ENCODE measurements around the gene APOM. TPM values are rescaled to one million over a fixed set of nuclear protein-coding genes. Genes with fewer than 3 reads are reported as not detected.

APOM gene
- total RNA-seq, 1 experiment from 2014 or later = 3.5 TPM

GRCh38 chr6:31664790-31665500 is 9.3 kb downstream of the APOM start, which contains the start of gene GPANK1 (continued):
- no peak for TF ChIP-seq ATF2 (CRISPR knock-in tag; IDR thresholded peaks at IDR 0.05; ENCODE audit: borderline replicate concordance, low read depth)
- TF ChIP-seq ZNF219 (CRISPR knock-in tag; IDR thresholded peaks at IDR 0.05; ENCODE audit: borderline replicate concordance) = no peak
- TF ChIP-seq SP1 (CRISPR knock-in tag; conservative IDR thresholded peaks at IDR 0.05) = 0 out of 2 replicates have a peak, but pooled peaks have one; percentile 16
- TF ChIP-seq FOXK1 (CRISPR knock-in tag; IDR thresholded peaks at IDR 0.05) = peak; percentile 69; the same call in 1 of the 2 replicates

GRCh38 chr6:31665501-31666336 is 10.0 kb downstream of the APOM start, which contains the start of gene CSNK2B:
CSNK2B (plus strand) TSS chr6:31666080; CDS start chr6:31666832, 752 bp downstream.
- no peaks in the 10 kb centered on the region for H3K9me3 Mint-ChIP-seq
- no peaks in the 10 kb centered on the region for H3K27me3 Mint-ChIP-seq (ENCODE audit: low read depth)
- peak within 1 kb of the TSS; percentile 91 for H3K4me3 Mint-ChIP-seq
- H3K4me1 Mint-ChIP-seq = peaks cover 31% of the 10 kb centered on the region
- ChIA-PET CTCF (interaction anchor here (0.9 to 1.8 kb wide), 7 partner anchors 12 to 125 kb away, joined by 3 to 7 read pairs (median 4); partner anchors contain the start of gene DDAH2), POLR2A (interaction anchor here (0.9 to 1.6 kb wide), 7 partner anchors 11 to 197 kb away, joined by 3 to 9 read pairs (median 4); partner anchors contain the start of genes ABHD16A, BAG6, DDX39B and HSPA1B)
- DNase-seq (ENCODE audit: low spot score) = peak; percentile 97
- peak; percentile 85 for ATAC-seq
- H3K36me3 Mint-ChIP-seq = peaks cover 60% of the 10 kb centered on the region
- H3K27ac Mint-ChIP-seq = peak within 1 kb of the TSS; percentile 98
- TF ChIP-seq ZBTB21 (CRISPR knock-in tag; IDR thresholded peaks at IDR 0.05; ENCODE audit: borderline replicate concordance) (no peak), OVOL2 (CRISPR knock-in tag; IDR thresholded peaks at IDR 0.05; ENCODE audit: borderline replicate concordance) (no peak), USF2 (CRISPR knock-in tag; IDR thresholded peaks at IDR 0.05) (no peak), JAZF1 (CRISPR knock-in tag; IDR thresholded peaks at IDR 0.05) (no peak), ZNF138 (CRISPR knock-in tag; conservative IDR thresholded peaks at IDR 0.05) (no peak), CDX4 (CRISPR knock-in tag; IDR thresholded peaks at IDR 0.05; ENCODE audit: borderline replicate concordance) (no peak), SP1 (CRISPR knock-in tag; conservative IDR thresholded peaks at IDR 0.05) (0 out of 2 replicates have a peak, but pooled peaks have one; percentile 31), GRHL2 (CRISPR knock-in tag; IDR thresholded peaks at IDR 0.05; ENCODE audit: insufficient replicate concordance, severe bottlenecking) (no peak), PREB (CRISPR knock-in tag; IDR thresholded peaks at IDR 0.05; ENCODE audit: borderline replicate concordance) (no peak), MYBL2 (CRISPR knock-in tag; IDR thresholded peaks at IDR 0.05) (no peak), TEAD4 (CRISPR knock-in tag; IDR thresholded peaks at IDR 0.05) (no peak), TCF7 (CRISPR knock-in tag; IDR thresholded peaks at IDR 0.05; ENCODE audit: low read depth) (no peak), CREB1 (CRISPR knock-in tag; IDR thresholded peaks at IDR 0.05) (no peak), ZNF281 (CRISPR knock-in tag; IDR thresholded peaks at IDR 0.05) (no peak), ZNF317 (CRISPR knock-in tag; IDR thresholded peaks at IDR 0.05; ENCODE audit: borderline replicate concordance, low read depth) (no peak), ZBTB43 (CRISPR knock-in tag; IDR thresholded peaks at IDR 0.05) (no peak), E2F5 (CRISPR knock-in tag; IDR thresholded peaks at IDR 0.05) (no peak), IRF2 (CRISPR knock-in tag; IDR thresholded peaks at IDR 0.05; ENCODE audit: borderline replicate concordance, low read depth) (no peak)
